ENCODE measurements around the gene GALNTL6. TPM values are rescaled to one million over a fixed set of nuclear protein-coding genes. Genes with fewer than 3 reads are reported as not detected.
A peak's percentile ranks its signal among the peaks of the same experiment; 100 is the strongest.
"Not testable (repeated sequence)": the region's sequence is repeated elsewhere in the genome, so short reads cannot be mapped to it uniquely, and the experiment has no call there.

The GALNTL6 gene
- total and polyA plus RNA-seq, 8 donors = 0.13 to 0.41 (median 0.21) TPM; not detected in 4

DNA sequence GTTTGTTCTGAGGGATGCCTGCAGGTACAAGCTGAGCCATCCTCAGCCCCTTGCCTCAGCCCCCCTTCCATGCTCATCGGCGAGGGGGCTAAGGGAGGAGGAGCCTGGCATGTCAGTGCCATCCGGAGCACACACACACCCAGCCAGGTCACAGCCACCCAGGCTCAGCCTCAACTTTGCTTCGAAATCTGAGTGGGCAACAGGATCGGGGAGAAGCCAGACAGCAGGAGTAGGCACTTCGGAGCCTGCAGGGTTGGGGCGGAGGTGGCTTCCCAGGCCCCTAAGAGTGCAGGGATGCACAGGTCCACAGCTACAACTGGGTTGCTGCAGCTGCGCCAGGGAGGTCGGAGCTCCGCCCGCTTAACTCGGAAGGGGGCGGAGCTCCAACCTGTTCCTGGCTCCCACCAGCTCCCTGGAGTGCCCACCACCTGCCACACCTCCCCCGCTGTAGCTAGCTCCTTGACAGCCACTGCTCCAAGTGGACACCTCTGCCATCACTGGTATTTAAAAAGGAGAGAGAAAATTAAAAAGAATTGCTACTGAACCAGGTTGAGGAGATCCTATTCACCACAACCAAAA is 1162.5 kb downstream of the GALNTL6 start:
- Histone ChIP-seq H3K9me3 (no peaks in the 10 kb centered on the region), H3K4me1 (peaks cover 6 to 12% (median 10%) of the 10 kb centered on the region in 3 donors), H3K27me3 (peaks cover 0 to 3% (median 0%) of the 10 kb centered on the region in 4 donors), H3K4me3 (no peak overlapping the region), H3K36me3 (no peaks in the 10 kb centered on the region), H3K27ac (no peak overlapping the region)
- TF ChIP-seq CTCF (IDR thresholded peaks at IDR 0.05) = no peak
- intact Hi-C loops (cut with DNase I) = no loop called here
- DNase-seq (peak in 1 of 6 donors; percentile 57), ATAC-seq (no peak), FAIRE-seq (no peak)
- 86 to 91% methylated on average over 14 of the region's 14 CpGs for WGBS, 2 donors

DNA sequence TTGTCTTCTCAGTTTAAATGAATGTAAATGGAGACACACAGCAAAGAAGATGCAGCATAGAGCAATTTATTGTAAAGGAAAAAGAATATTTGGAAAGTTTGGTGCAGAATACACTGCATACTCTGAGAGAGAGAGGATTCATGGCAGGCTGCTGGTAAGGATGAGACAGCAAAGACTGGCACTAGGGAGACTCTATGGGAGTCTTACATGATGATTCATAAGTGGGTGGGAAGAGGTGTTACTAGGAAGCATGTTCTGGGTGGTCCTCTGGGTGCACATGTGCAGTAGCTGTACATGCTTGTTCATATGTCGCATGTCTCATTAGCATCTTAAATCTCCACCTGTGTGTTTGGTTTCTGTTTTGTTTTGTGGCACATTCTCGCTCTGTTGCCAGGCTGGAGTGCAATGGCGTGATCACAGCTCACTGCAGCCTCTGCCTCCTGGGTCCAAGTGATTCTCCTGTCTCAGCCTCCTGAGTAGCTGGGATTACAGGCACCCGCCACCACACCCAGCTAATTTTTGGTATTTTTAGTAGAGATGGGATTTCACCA is 1164.4 kb downstream of the GALNTL6 start:
- peaks cover 6 to 12% (median 10%) of the 10 kb centered on the region in 3 donors for H3K4me1 ChIP-seq
- H3K9me3 ChIP-seq; FAIRE-seq; H3K4me3 ChIP-seq; intact Hi-C loops (cut with DNase I); H3K27ac ChIP-seq; H3K27me3 ChIP-seq; ATAC-seq; DNase-seq; H3K36me3 ChIP-seq: not testable (repeated sequence)
- 91 to 100% methylated on average over 4 of the region's 4 CpGs for WGBS, 2 donors

- peaks cover 6 to 12% (median 10%) of the 10 kb centered on the region in 3 donors for H3K4me1 ChIP-seq
- 10 to 15% methylated on average over 4 of the region's 4 CpGs for WGBS, 2 donors
- no peak overlapping the region for H3K4me3 ChIP-seq
- H3K9me3 ChIP-seq = no peaks in the 10 kb centered on the region
- H3K27me3 ChIP-seq = peaks cover 0 to 3% (median 0%) of the 10 kb centered on the region in 4 donors
- no peak for FAIRE-seq
- H3K36me3 ChIP-seq = no peaks in the 10 kb centered on the region
- intact Hi-C loops (cut with DNase I) = no loop called here
- peak; percentile 78 to 90 (median 88) for ATAC-seq
- TF ChIP-seq CTCF (IDR thresholded peaks at IDR 0.05) = no peak
- DNase-seq = no peak
- H3K27ac ChIP-seq = no peak overlapping the region
Measured at GRCh38 chr4:172978848-172979247, 1165.6 kb downstream of the GALNTL6 start.

DNA sequence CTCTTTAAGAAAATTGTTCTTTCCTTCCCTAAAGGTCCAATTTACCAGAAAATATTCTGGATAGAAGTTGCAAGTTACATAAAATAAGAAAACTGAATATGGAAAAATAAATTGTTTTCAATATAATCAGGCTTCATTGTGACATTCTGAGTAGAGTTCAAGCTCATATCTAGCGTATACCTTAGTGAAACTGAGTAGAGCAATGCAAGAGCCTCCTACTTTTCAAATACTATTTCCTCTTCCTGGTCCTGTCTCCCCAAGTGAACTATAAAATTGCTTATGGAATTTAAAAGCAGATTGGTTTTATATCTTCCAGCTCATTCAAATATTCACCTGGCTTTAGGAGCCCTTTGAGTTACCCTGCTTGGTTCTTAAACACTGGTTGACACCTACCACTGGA is 1166.1 kb downstream of the GALNTL6 start:
- WGBS, 2 donors = 62 to 71% methylated on average over 1 of the region's 1 CpG
- Histone ChIP-seq H3K4me1 (peaks cover 6 to 12% (median 10%) of the 10 kb centered on the region in 3 donors), H3K36me3 (no peaks in the 10 kb centered on the region), H3K27ac (no peak overlapping the region), H3K27me3 (peaks cover 0 to 3% (median 0%) of the 10 kb centered on the region in 4 donors), H3K9me3 (no peaks in the 10 kb centered on the region), H3K4me3 (no peak overlapping the region)
- ATAC-seq (peak; percentile 43 to 69 (median 53)), FAIRE-seq (no peak), DNase-seq (no peak)
- intact Hi-C loops (cut with DNase I) = no loop called here
- TF ChIP-seq CTCF (IDR thresholded peaks at IDR 0.05) = no peak

GRCh38 chr4:172980219-172980618 is 1167.0 kb downstream of the GALNTL6 start:
- TF ChIP-seq CTCF (IDR thresholded peaks at IDR 0.05) = no peak
- DNase-seq (no peak), ATAC-seq (no peak), FAIRE-seq (no peak)
- 90 to 91% methylated on average over 3 of the region's 3 CpGs for WGBS, 2 donors
- Histone ChIP-seq H3K27me3 (no peaks in the 10 kb centered on the region), H3K4me1 (peaks cover 6 to 12% (median 10%) of the 10 kb centered on the region in 3 donors), H3K9me3 (no peaks in the 10 kb centered on the region), H3K4me3 (no peak overlapping the region), H3K27ac (no peak overlapping the region), H3K36me3 (no peaks in the 10 kb centered on the region)
- intact Hi-C loops (cut with DNase I) = no loop called here

Data from pancreas (tissue), 10 donors.